Measurements from ENCODE around the gene SLC13A5. TPM values are rescaled to one million over a fixed set of nuclear protein-coding genes. Genes with fewer than 3 reads are reported as not detected.

The SLC13A5 gene
- total and polyA plus RNA-seq, 9 of the 15 experiments (the other 6 are each of a cell fraction or from before 2014, with no cell fraction given) = 0.04 TPM; not detected in 8

- in situ Hi-C loops (cut with MboI) (no loop called here), intact Hi-C loops (cut with micrococcal nuclease) (loop anchor here (10.0 kb wide), 2 partner anchors 185 to 1355 kb away; partner anchors contain the start of gene RABEP1)
- no TSS peak for BruUV-seq (replicated peaks)
- Histone ChIP-seq H3K4me1 (replicated peaks in 1 of 2; ENCODE audit: control insufficient read depth in 2 of 2, insufficient read depth in 2 of 2, low read length in 2 of 2) (peaks cover 8 to 43% of the 10 kb centered on the region in 2 experiments; a peak in 4 of 5 replicates), H3K9me3 (replicated peaks; ENCODE audit: control insufficient read depth, insufficient read depth, low read depth, low read length) (no peaks in the 10 kb centered on the region), H2AFZ (ENCODE audit: low read depth, low read length) (peak overlapping the region; percentile 98), H3K36me3 (ENCODE audit: control insufficient read depth, insufficient read depth, low read length) (peaks cover 31% of the 10 kb centered on the region; the same call in 2 of the 3 replicates), H3K27me3 (ENCODE audit: control insufficient read depth in 2 of 2, insufficient read depth in 2 of 2, low read length in 2 of 2) (no peaks in the 10 kb centered on the region), H3K79me2 (ENCODE audit: control insufficient read depth, insufficient read depth, low read length) (peaks cover 43% of the 10 kb centered on the region), H3K27ac (ENCODE audit: extremely low read depth, low read depth, low read length) (peak overlapping the region; percentile 86), H3K9me1 (ENCODE audit: control insufficient read depth, insufficient read depth, low read length) (no peaks in the 10 kb centered on the region), H3K4me3 (peak overlapping the region; percentile 68), H4K20me1 (replicated peaks; ENCODE audit: control insufficient read depth, insufficient read depth, low read length) (no peaks in the 10 kb centered on the region), H3K4me2 (ENCODE audit: insufficient read depth, low read length) (peak overlapping the region; percentile 86), H3K9ac (ENCODE audit: insufficient read depth in 1 of 2, low read depth in 2 of 2, low read length in 2 of 2) (peak overlapping the region; percentile 72 to 97)
- ATAC-seq = peak; percentile 62
- peak in 3 of 4 experiments; percentile 8 to 19 (median 9) for DNase-seq (ENCODE audit: extremely low read depth in 1 of 4, low spot score in 3 of 4)
- no peak for FAIRE-seq
- 5% methylated on average over 25 of the region's 67 CpGs for WGBS (ENCODE audit: insufficient coverage, low coverage, missing lambda C conversion rate)
- POLR2A ChIA-PET = interaction anchor here (1.1 to 2.3 kb wide), 3 partner anchors 11 to 42 kb away, joined by 6 to 13 read pairs (median 7); partner anchors contain the start of genes C17orf100 and MED31
- CTCF ChIA-PET (ENCODE audit: low intra/inter-chr PET ratio) = no interaction called here
- TF ChIP-seq HMG20A (CRISPR knock-in tag; conservative IDR thresholded peaks at IDR 0.05) (no peak), ZNF197 (CRISPR knock-in tag; IDR thresholded peaks at IDR 0.05; ENCODE audit: low read depth) (no peak), GABPB1 (CRISPR knock-in tag; IDR thresholded peaks at IDR 0.05) (no peak), SNRNP70 (optimal IDR thresholded peaks at IDR 0.05; ENCODE audit: low read depth, low read length) (no peak), ZNF398 (CRISPR knock-in tag; IDR thresholded peaks at IDR 0.05) (no peak), SRF (CRISPR knock-in tag; IDR thresholded peaks at IDR 0.05) (no peak), RBFOX2 (IDR thresholded peaks at IDR 0.05; ENCODE audit: low read depth, low read length) (0 out of 2 replicates have a peak, but pooled peaks have one; percentile 14), YY1 (IDR thresholded peaks at IDR 0.05; ENCODE audit: borderline replicate concordance in 1 of 3, control insufficient read depth in 1 of 3, extremely low read depth in 1 of 3, insufficient read depth in 3 of 3, insufficient read length in 1 of 3, insufficient replicate concordance in 2 of 3, low read depth in 1 of 3, low read length in 2 of 3) (peak in 1 of 3 experiments; percentile 28), KDM2B (CRISPR knock-in tag; IDR thresholded peaks at IDR 0.05) (no peak), RBBP5 (IDR thresholded peaks at IDR 0.05; ENCODE audit: borderline replicate concordance, insufficient read depth, low read length, poor library complexity, severe bottlenecking) (peak; percentile 20), SIRT6 (IDR thresholded peaks at IDR 0.05; ENCODE audit: low read depth, low read length) (no peak), C11orf30 (IDR thresholded peaks at IDR 0.05; ENCODE audit: low read depth) (no peak)
- TF ChIP-seq, protein P1, sequence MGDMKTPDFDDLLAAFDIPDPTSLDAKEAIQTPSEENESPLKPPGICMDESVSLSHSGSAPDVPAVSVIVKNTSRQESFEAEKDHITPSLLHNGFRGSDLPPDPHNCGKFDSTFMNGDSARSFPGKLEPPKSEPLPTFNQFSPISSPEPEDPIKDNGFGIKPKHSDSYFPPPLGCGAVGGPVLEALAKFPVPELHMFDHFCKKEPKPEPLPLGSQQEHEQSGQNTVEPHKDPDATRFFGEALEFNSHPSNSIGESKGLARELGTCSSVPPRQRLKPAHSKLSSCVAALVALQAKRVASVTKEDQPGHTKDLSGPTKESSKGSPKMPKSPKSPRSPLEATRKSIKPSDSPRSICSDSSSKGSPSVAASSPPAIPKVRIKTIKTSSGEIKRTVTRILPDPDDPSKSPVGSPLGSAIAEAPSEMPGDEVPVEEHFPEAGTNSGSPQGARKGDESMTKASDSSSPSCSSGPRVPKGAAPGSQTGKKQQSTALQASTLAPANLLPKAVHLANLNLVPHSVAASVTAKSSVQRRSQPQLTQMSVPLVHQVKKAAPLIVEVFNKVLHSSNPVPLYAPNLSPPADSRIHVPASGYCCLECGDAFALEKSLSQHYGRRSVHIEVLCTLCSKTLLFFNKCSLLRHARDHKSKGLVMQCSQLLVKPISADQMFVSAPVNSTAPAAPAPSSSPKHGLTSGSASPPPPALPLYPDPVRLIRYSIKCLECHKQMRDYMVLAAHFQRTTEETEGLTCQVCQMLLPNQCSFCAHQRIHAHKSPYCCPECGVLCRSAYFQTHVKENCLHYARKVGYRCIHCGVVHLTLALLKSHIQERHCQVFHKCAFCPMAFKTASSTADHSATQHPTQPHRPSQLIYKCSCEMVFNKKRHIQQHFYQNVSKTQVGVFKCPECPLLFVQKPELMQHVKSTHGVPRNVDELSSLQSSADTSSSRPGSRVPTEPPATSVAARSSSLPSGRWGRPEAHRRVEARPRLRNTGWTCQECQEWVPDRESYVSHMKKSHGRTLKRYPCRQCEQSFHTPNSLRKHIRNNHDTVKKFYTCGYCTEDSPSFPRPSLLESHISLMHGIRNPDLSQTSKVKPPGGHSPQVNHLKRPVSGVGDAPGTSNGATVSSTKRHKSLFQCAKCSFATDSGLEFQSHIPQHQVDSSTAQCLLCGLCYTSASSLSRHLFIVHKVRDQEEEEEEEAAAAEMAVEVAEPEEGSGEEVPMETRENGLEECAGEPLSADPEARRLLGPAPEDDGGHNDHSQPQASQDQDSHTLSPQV (IDR thresholded peaks at IDR 0.05) = no peak
These were observed 73.3 kb downstream of the SLC13A5 start for GRCh38 chr17:6639586-6640535.
